HG03521 (cell line): Measurements from ENCODE around the gene ROBO1.
A peak's percentile ranks its signal among the peaks of the same experiment; 100 is the strongest.

ENCODE experiments used
- ATAC-seq: cut with Tn5 transposase; IDR thresholded peaks from one replicate; pipeline ENCODE4 v1.9.1; 2021; ENCODE audit warnings: mild to moderate bottlenecking, moderate library complexity; ENCODE audit not compliant: unreplicated experiment

The ROBO1 gene

DNA sequence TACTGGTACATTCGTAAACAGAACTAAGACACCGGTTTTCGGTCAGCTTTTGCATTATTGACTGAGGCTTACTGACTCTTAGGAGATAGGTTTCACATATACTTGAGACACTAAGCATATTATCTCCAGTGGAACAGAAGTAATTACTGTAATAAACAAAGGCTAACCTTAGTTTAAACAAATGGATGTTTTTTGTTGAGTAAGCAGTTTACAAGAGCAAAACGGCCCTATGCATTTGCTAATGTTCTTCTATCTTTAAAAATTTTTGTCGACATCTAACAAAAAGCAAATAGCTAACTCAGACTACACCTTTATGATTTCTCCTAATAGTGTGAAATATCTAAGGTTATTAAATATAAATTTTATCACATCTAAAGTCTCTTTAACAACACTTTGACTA lies 664.5 kb downstream of the ROBO1 start:
- no peak for ATAC-seq

DNA sequence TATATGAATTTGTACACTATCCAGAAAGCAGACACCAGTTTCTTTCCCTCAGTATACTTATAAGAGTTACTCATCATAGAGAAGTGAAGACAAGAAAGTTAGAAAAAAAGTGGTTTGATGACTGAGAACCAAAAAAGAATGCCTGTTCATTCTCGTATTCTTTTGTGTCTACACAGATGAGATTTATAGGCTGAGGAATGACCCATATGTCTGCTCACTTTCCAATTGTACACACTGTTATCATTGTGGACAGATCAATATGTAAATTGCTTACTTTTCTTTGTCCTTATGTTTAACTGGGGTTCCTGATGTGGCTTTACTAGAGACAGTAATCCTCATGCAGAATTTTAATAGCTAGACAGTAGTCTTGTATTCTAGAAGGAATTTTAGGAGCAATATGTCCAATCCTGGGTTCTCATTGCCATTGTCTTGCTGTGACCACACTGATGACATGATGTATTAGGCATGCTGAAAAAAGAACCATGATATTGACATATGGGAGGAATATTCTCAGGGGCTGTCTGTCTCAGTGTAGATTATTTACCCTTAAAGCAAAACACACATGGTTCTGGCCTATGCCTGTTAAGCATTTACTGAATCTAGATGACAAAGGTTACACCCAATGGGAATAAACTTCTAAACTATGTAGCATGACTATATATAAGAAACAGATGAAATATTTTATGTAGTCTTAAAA lies 669.7 kb downstream of the ROBO1 start:
- no peak for ATAC-seq

- no peak for ATAC-seq
Observed at GRCh38 chr3:79094654-79095053, 673.1 kb downstream of the ROBO1 start.

DNA sequence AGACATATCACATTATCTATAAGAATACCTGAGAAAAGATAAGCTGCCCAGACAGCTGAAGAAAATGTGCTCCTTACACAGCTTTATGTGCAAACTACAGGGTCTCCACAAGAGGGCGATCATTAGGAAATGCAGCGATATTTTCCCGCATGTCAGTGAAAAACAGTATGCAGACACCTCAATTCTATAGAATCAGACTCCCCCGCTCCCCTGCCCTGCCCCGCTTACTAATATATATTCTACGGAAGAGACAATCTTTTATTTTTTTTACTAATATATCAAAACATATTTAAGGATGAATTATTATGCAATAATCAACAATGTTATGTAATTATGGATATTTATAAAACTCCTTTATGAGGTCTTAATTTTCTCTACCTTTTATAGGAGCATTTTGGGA lies 681.3 kb downstream of the ROBO1 start:
- no peak for ATAC-seq

DNA sequence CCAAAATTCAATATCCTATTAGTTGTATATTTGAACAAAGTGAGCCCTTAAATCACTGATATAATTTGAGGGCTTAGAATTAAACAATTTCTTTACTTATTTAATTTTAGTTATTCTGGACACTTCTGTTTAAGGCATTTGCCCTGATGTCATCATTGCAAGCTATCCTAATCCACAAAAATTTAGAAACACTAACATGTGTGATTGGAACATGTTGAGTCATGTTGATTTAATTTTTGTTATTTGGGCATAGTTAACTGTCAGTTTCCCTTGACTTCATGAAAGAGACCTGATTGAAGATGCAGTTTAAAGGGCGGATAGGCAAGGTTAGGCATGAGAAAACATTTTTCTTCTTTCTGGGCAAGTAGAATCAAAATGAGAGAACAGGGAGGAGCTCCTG lies 682.6 kb downstream of the ROBO1 start:
- ATAC-seq: no peak

GRCh38 chr3:79081335-79081734 lies 686.5 kb downstream of the ROBO1 start:
- ATAC-seq: no peak

DNA sequence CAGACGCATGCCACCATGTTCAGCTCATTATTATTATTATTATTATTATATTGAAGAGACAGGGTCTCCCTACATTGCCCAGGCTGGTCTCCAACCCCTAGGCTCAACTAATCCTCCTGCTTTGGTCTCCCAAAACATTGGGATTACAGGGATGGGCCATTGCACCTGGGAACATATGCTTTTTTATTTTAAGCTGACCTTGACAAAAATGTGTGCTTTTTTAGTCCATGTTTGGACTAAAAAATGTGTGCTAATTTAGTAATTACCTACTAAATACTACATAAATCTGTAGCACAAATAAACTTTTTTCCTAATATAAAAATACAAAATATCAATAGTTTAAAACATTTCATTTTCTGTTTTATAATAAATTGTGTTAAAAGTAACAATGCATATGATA lies 693.2 kb downstream of the ROBO1 start:
- ATAC-seq: no peak

- ATAC-seq: no peak
Observed at GRCh38 chr3:79067734-79068133, 700.1 kb downstream of the ROBO1 start.

GRCh38 chr3:79066481-79066880 lies 701.3 kb downstream of the ROBO1 start:
- ATAC-seq: no peak

- ATAC-seq: no peak
Observed at GRCh38 chr3:79063624-79064023, 704.2 kb downstream of the ROBO1 start.

GRCh38 chr3:79057756-79058155 lies 710.0 kb downstream of the ROBO1 start:
- no peak for ATAC-seq

GRCh38 chr3:79056498-79056897 lies 711.3 kb downstream of the ROBO1 start:
- ATAC-seq: no peak

DNA sequence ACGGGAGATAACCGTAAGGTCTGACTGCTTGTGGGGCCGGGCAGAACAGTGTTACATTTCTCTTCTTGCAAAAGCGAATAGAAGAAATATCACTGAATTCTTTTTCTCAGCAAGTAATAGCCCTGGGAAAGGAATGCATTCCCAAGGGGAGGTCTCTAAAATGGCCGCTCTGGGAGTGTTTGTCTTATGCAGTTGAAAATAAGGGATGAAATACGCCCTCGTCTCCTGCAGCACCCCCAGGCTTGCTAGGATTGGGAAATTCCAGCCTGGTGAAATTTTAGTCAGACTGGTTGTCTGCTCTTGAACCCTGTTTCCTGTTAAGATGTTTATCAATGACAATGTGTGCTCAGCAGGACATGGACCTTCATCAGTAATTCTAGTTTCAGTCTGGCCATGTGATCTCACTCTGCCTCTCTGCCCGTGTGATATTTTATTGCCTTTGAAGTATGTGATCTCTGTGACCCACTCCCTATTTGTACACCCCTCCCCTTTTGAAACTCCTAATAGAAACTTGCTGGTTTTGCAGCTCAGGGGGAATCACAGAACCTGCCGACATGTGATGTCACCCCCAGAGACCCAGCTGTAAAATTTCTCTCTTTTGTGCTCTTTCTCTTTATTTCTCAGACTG lies 715.6 kb downstream of the ROBO1 start:
- no peak for ATAC-seq

- no peak for ATAC-seq
Observed at GRCh38 chr3:79047581-79047980, 720.2 kb downstream of the ROBO1 start.

DNA sequence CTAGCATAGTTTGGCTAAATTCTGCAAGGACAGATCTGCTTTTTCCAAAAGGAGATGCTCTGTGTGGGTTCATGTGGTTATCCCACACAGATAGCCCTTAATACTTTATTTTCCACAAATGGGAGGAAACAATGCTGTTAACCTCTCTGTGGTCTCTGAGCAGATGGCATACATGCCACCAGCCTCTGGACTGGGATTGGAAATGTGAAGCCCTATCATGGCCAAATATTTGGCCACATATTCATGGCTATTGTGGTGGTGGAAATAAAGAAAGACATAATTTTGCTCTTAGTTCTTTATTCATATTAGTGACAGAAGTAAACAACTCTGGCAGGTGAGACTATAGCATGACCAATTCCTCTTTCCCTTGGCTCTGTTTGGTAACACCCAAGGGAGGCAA lies 726.2 kb downstream of the ROBO1 start:
- no peak for ATAC-seq

GRCh38 chr3:79040701-79041100 lies 727.1 kb downstream of the ROBO1 start:
- no peak for ATAC-seq

DNA sequence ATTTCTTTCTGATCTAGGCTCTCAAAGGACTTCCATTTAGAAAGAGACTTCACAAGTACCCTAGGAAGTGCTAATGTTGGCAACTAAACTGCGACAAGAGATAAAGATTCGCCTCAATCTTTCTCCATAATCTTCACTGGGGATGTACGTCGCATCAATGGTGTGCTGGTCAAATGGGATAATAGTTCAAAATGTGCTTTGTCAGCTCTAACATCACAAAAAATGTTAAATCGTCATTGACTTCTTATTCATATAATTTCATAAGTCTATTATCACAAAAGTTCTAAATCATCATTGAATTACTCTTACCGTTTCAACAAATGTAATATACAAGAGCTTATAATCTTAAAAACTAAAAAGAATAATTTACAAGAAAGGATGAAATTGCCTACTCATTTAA lies 727.7 kb downstream of the ROBO1 start:
- ATAC-seq: no peak

- no peak for ATAC-seq
Observed at GRCh38 chr3:79039192-79039591, 728.6 kb downstream of the ROBO1 start.

- no peak for ATAC-seq
Observed at GRCh38 chr3:79038636-79039035, 729.2 kb downstream of the ROBO1 start.

DNA sequence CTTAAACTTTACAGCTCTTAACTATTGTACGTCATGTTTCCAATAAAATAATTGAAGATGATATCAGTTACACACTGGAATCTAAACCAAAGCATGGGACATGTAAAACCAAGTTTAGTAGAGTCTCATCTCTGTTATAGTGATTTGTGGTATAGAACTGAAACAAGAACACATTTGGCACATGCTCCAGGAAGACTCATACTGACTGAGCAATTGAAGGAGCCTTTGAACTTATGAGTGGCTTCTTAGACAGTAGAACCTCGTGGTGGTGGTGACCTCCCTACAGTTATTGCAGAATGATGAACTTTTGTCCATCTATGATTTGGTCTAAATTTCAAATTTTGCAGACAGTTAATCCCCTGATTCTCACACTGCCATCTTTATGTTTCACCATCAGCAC lies 729.7 kb downstream of the ROBO1 start:
- no peak for ATAC-seq

GRCh38 chr3:79032686-79033318 lies 735.0 kb downstream of the ROBO1 start:
- ATAC-seq: peak; percentile 48

DNA sequence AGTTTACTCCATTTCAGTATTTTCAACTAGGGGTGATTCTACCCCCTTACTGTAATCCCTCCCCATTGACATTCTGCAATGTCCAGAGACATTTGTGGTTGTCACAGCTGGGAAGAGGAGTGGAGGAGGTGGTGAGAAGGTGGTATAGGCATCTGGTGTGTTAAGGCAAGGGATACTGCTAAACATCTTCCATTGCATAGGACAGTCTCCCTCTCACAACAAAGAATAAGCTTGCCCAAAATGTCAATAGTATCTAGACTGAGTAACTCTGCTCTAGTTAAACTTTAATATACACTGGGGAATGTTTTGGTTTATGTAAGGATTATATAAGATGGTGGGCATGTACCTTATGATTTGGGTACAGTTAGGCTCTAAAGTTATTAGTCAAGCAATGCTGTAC lies 737.6 kb downstream of the ROBO1 start:
- ATAC-seq: no peak
